Liver (tissue), 9 donors: ENCODE data around the gene CHML. TPM values are rescaled to one million over a fixed set of nuclear protein-coding genes. Genes with fewer than 3 reads are reported as not detected.

Experiments
- DNase-seq: peaks from one replicate; pipeline ENCODE4 v3.0.0-alpha.2; 2017; ENCODE audit warnings: low spot score
- H3K27ac ChIP-seq, 2 donors: one replicate each; pipeline ENCODE4 v1.7.0; 2013; ENCODE audit warnings: inconsistent platforms in 2 of 2, low read length in 2 of 2, control low read depth in 1 of 2, low read depth in 1 of 2, mild to moderate bottlenecking in 1 of 2
- H3K27me3 ChIP-seq, 4 donors: one replicate each; pipeline versions ENCODE4 v1.6.1 to v1.7.0; 2013; ENCODE audit warnings: low read length in 3 of 4, inconsistent platforms in 1 of 4, mild to moderate bottlenecking in 1 of 4, moderate library complexity in 1 of 4; ENCODE audit not compliant: control insufficient read depth in 4 of 4, insufficient read depth in 4 of 4
- H3K36me3 ChIP-seq, 4 donors: one replicate each; pipeline versions ENCODE4 v1.6.1 to v1.7.0; 2013; ENCODE audit warnings: low read length in 3 of 4, mild to moderate bottlenecking in 3 of 4, low read depth in 1 of 4, moderate library complexity in 1 of 4; ENCODE audit not compliant: control insufficient read depth in 4 of 4, insufficient read depth in 3 of 4
- H3K4me1 ChIP-seq, 4 donors: one replicate each; pipeline versions ENCODE4 v1.6.1 to v1.7.0; 2013; ENCODE audit warnings: low read length in 3 of 4, mild to moderate bottlenecking in 3 of 4, moderate library complexity in 1 of 4; ENCODE audit not compliant: control insufficient read depth in 4 of 4, insufficient read depth in 4 of 4
- H3K4me3 ChIP-seq, 3 donors: one replicate each; pipeline versions ENCODE4 v1.6.1 to v1.7.0; 2013; ENCODE audit warnings: low read length in 3 of 3, control low read depth in 1 of 3, low read depth in 1 of 3, mild to moderate bottlenecking in 1 of 3
- H3K9ac ChIP-seq, 2 donors: one replicate each; pipeline ENCODE4 v1.7.0; 2013; ENCODE audit warnings: low read length in 2 of 2, mild to moderate bottlenecking in 2 of 2, moderate library complexity in 2 of 2, control low read depth in 1 of 2, low read depth in 1 of 2
- H3K9me3 ChIP-seq, 4 donors: one replicate each; pipeline versions ENCODE4 v1.6.1 to v1.7.0; 2013; ENCODE audit warnings: low read length in 3 of 4; ENCODE audit not compliant: control insufficient read depth in 4 of 4
- EGR1 ChIP-seq, 2 donors: IDR thresholded peaks; 2 replicates each; pipeline ENCODE4 v1.6.1; 2016 to 2018; ENCODE audit warnings: antibody characterized with exemption in 2 of 2, low read depth in 2 of 2
- FOXA1 ChIP-seq: IDR thresholded peaks from 2 replicates; pipeline ENCODE4 v1.6.1; 2016; ENCODE audit warnings: antibody characterized with exemption
- FOXA2 ChIP-seq: IDR thresholded peaks from 2 replicates; pipeline ENCODE4 v1.6.1; 2016; ENCODE audit warnings: antibody characterized with exemption
- GABPA ChIP-seq, 2 donors: IDR thresholded peaks in 1 of 2; conservative IDR thresholded peaks in 1 of 2; 2 replicates each; pipeline ENCODE4 v1.6.1; 2016; ENCODE audit warnings: antibody characterized with exemption in 2 of 2, mild to moderate bottlenecking in 1 of 2, moderate library complexity in 1 of 2
- HNF4A ChIP-seq, 2 donors: conservative IDR thresholded peaks; 2 replicates each; pipeline ENCODE4 v1.6.1; 2016; ENCODE audit warnings: antibody characterized with exemption in 2 of 2, mild to moderate bottlenecking in 2 of 2
- HNF4G ChIP-seq: IDR thresholded peaks from 2 replicates; pipeline ENCODE4 v1.6.1; 2016; ENCODE audit warnings: antibody characterized with exemption
- JUND ChIP-seq, 2 donors: IDR thresholded peaks; 2 replicates each; pipeline ENCODE4 v1.6.1; 2016; ENCODE audit warnings: antibody characterized with exemption in 2 of 2
- NR2F2 ChIP-seq: IDR thresholded peaks from 2 replicates; pipeline ENCODE4 v1.6.1; 2016; ENCODE audit warnings: antibody characterized with exemption
- RAD21 ChIP-seq, 2 donors: IDR thresholded peaks; 2 replicates each; pipeline ENCODE4 v1.6.1; 2016; ENCODE audit warnings: antibody characterized with exemption in 2 of 2, mild to moderate bottlenecking in 2 of 2
- RXRA ChIP-seq, 2 donors: IDR thresholded peaks; 2 replicates each; pipeline ENCODE4 v1.6.1; 2017 to 2018; ENCODE audit warnings: antibody characterized with exemption in 2 of 2, mild to moderate bottlenecking in 1 of 2
- SP1 ChIP-seq: IDR thresholded peaks from 2 replicates; pipeline ENCODE4 v1.6.1; 2018; ENCODE audit warnings: antibody characterized with exemption, mild to moderate bottlenecking
- TAF1 ChIP-seq: conservative IDR thresholded peaks from 2 replicates; pipeline ENCODE4 v1.6.1; 2016; ENCODE audit warnings: antibody characterized with exemption, mild to moderate bottlenecking
- YY1 ChIP-seq: IDR thresholded peaks from 2 replicates; pipeline ENCODE4 v1.6.1; 2016; ENCODE audit warnings: antibody characterized with exemption, mild to moderate bottlenecking
- WGBS: extraction: QIAGEN DNeasy Blood & Tissue Kit; methylation state at CpG from one replicate; pipeline ENCODE4 v1.1.7; 2013; 5-methylcytosine and 5-hydroxymethylcytosine counted together
- polyA plus RNA-seq, 2 donors: library from polyadenylated mRNA; stranded (reverse) in 1 of 2; unstranded in 1 of 2; fragments of 200-250 nt in 1 of 2; fragments of >200 nt in 1 of 2; fragmentation: Nextera tagmentation in 1 of 2; extraction: Ambion mirVana in 1 of 2; gene quantifications; one replicate each; pipeline versions ENCODE4 v1.2.1 to v1.2.3, GENCODE V29; 2013 to 2015
- total RNA-seq, 2 donors: library from RNA; depleted of rRNA; stranded (reverse); fragments of >200 nt; gene quantifications; one replicate each; pipeline ENCODE4 v1.2.3, GENCODE V29; 2014
- TF ChIP-seq, protein P1 (sequence below): IDR thresholded peaks from 2 replicates; pipeline ENCODE4 v1.6.1; 2016; ENCODE audit warnings: antibody characterized with exemption
- TF ChIP-seq, protein P2 (sequence below): IDR thresholded peaks from 2 replicates; pipeline ENCODE4 v1.6.1; 2016; ENCODE audit warnings: antibody characterized with exemption
- TF ChIP-seq, protein P3 (sequence below): IDR thresholded peaks from 2 replicates; pipeline ENCODE4 v1.6.1; 2016; ENCODE audit warnings: antibody characterized with exemption
- TF ChIP-seq, protein P4 (sequence below): IDR thresholded peaks from 2 replicates; pipeline ENCODE4 v1.6.1; 2016; ENCODE audit warnings: antibody characterized with exemption, mild to moderate bottlenecking
- TF ChIP-seq, protein P5 (sequence below): fragments of 150-350 bp; IDR thresholded peaks from 2 replicates; pipeline ENCODE4 v1.5.1; 2017; ENCODE audit warnings: improper control_type of control experiment, low read depth, low read length; ENCODE audit not compliant: missing input control
- donor health status: healthy.
- donor health status: healthy.
- donor health status: healthy.
- donor health status: healthy.
- donor health status: healthy.

CHML gene
- total and polyA plus RNA-seq, 4 donors: 0.53 to 8.1 (median 3.3) TPM

DNA sequence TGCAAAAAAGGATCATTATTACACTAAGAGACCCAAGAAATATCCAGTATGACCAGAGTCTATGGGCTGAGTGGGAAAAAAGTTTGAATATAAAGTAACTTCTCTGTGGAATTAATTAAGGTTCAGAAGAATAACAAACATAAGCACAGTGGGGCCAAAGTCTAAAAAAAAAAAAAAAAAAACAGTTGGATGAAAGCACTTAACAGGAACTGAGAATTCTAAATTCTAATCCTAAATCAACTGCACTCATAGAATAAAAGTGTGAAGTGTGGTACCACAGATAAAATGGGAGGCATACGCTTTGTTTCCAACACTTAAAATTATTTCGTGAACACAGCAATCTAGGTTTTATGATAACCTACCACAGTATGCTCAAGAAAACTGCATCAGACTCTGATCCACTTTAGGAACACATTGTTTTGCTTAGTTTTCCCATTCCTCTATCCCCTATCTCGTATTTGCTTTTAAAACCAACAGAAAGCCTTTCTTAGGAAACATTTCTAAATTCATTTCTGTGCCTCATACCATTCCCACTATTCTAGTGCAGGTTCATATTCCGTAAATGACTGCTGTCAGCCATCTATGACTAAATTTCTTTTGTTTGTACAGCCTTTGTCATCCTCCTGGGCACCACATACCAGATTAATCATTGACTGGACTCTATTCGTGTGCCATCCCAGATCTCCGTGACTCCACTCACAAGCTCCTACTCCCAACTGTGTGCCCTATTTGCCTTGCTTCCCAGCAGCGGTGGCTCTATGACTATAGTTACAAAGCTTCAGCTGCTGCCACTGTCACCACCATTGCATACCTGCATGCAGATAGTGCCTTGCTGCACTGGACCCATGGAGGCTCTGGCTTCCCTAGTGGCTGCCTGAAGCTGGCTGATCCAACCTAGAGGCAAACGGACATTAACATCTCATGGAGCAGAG is 24.9 kb downstream of the CHML start:
- H3K27me3 ChIP-seq: no peaks in the 10 kb centered on the region
- peak overlapping the region; percentile 89 to 97 for H3K27ac ChIP-seq
- TF ChIP-seq FOXA2 (peak; percentile 39), JUND (IDR thresholded peaks at IDR 0.05) (peak; percentile 54 to 81), TAF1 (peak; percentile 50), NR2F2 (no peak), HNF4A (conservative IDR thresholded peaks at IDR 0.05) (peak; percentile 54 to 61), GABPA (IDR thresholded peaks at IDR 0.05 in 1 of 2, conservative IDR thresholded peaks at IDR 0.05 in 1 of 2) (no peak), SP1 (peak; percentile 82), YY1 (peak; percentile 98), EGR1 (IDR thresholded peaks at IDR 0.05; ENCODE audit: low read depth in 2 of 2) (no peak), RXRA (IDR thresholded peaks at IDR 0.05) (peak in 1 of 2 donors; percentile 69), FOXA1 (peak; percentile 57), HNF4G (peak; percentile 22), RAD21 (IDR thresholded peaks at IDR 0.05) (peak; percentile 42 to 43)
- TF ChIP-seq, protein P1, sequence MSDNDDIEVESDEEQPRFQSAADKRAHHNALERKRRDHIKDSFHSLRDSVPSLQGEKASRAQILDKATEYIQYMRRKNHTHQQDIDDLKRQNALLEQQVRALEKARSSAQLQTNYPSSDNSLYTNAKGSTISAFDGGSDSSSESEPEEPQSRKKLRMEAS: no peak
- TF ChIP-seq, protein P2, sequence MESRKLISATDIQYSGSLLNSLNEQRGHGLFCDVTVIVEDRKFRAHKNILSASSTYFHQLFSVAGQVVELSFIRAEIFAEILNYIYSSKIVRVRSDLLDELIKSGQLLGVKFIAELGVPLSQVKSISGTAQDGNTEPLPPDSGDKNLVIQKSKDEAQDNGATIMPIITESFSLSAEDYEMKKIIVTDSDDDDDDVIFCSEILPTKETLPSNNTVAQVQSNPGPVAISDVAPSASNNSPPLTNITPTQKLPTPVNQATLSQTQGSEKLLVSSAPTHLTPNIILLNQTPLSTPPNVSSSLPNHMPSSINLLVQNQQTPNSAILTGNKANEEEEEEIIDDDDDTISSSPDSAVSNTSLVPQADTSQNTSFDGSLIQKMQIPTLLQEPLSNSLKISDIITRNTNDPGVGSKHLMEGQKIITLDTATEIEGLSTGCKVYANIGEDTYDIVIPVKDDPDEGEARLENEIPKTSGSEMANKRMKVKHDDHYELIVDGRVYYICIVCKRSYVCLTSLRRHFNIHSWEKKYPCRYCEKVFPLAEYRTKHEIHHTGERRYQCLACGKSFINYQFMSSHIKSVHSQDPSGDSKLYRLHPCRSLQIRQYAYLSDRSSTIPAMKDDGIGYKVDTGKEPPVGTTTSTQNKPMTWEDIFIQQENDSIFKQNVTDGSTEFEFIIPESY: peak; percentile 17
- TF ChIP-seq, protein P3, sequence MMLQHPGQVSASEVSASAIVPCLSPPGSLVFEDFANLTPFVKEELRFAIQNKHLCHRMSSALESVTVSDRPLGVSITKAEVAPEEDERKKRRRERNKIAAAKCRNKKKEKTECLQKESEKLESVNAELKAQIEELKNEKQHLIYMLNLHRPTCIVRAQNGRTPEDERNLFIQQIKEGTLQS: peak; percentile 64
- TF ChIP-seq, protein P4, sequence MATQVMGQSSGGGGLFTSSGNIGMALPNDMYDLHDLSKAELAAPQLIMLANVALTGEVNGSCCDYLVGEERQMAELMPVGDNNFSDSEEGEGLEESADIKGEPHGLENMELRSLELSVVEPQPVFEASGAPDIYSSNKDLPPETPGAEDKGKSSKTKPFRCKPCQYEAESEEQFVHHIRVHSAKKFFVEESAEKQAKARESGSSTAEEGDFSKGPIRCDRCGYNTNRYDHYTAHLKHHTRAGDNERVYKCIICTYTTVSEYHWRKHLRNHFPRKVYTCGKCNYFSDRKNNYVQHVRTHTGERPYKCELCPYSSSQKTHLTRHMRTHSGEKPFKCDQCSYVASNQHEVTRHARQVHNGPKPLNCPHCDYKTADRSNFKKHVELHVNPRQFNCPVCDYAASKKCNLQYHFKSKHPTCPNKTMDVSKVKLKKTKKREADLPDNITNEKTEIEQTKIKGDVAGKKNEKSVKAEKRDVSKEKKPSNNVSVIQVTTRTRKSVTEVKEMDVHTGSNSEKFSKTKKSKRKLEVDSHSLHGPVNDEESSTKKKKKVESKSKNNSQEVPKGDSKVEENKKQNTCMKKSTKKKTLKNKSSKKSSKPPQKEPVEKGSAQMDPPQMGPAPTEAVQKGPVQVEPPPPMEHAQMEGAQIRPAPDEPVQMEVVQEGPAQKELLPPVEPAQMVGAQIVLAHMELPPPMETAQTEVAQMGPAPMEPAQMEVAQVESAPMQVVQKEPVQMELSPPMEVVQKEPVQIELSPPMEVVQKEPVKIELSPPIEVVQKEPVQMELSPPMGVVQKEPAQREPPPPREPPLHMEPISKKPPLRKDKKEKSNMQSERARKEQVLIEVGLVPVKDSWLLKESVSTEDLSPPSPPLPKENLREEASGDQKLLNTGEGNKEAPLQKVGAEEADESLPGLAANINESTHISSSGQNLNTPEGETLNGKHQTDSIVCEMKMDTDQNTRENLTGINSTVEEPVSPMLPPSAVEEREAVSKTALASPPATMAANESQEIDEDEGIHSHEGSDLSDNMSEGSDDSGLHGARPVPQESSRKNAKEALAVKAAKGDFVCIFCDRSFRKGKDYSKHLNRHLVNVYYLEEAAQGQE: peak; percentile 91
- TF ChIP-seq, protein P5, sequence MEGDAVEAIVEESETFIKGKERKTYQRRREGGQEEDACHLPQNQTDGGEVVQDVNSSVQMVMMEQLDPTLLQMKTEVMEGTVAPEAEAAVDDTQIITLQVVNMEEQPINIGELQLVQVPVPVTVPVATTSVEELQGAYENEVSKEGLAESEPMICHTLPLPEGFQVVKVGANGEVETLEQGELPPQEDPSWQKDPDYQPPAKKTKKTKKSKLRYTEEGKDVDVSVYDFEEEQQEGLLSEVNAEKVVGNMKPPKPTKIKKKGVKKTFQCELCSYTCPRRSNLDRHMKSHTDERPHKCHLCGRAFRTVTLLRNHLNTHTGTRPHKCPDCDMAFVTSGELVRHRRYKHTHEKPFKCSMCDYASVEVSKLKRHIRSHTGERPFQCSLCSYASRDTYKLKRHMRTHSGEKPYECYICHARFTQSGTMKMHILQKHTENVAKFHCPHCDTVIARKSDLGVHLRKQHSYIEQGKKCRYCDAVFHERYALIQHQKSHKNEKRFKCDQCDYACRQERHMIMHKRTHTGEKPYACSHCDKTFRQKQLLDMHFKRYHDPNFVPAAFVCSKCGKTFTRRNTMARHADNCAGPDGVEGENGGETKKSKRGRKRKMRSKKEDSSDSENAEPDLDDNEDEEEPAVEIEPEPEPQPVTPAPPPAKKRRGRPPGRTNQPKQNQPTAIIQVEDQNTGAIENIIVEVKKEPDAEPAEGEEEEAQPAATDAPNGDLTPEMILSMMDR: no peak
- H3K9me3 ChIP-seq: no peaks in the 10 kb centered on the region
- no peak for DNase-seq
- H3K4me1 ChIP-seq: peaks cover 6 to 27% (median 14%) of the 10 kb centered on the region in 4 donors
- 33% methylated on average over 8 of the region's 8 CpGs for WGBS
- H3K36me3 ChIP-seq: no peaks in the 10 kb centered on the region
- no peak overlapping the region for H3K9ac ChIP-seq
- H3K4me3 ChIP-seq: peak overlapping the region in 1 of 3 donors; percentile 2
